ENCODE results near the gene SPATA32. TPM values are rescaled to one million over a fixed set of nuclear protein-coding genes. Genes with fewer than 3 reads are reported as not detected.

The SPATA32 gene
- polyA plus RNA-seq, 2 donors: not detected

GRCh38 chr17:45222014-45222288, 39.9 kb downstream of the SPATA32 start:
- WGBS, 2 donors: 1% methylated on average over 38 of the region's 38 CpGs; no CpG with 5 or more reads in 1 of the 2 donors
- Histone ChIP-seq H3K9me3 (ENCODE audit: control insufficient read depth in 2 of 2, insufficient read depth in 1 of 2, low read depth in 1 of 2, low read length in 1 of 2) (no peaks in the 10 kb centered on the region), H3K27ac (ENCODE audit: low read depth in 2 of 2, low read length in 1 of 2) (peak overlapping the region; percentile 37 to 64), H3K36me3 (ENCODE audit: control insufficient read depth in 2 of 2, insufficient read depth in 2 of 2, low read length in 1 of 2) (no peaks in the 10 kb centered on the region), H3K4me1 (ENCODE audit: control insufficient read depth in 2 of 2, insufficient read depth in 2 of 2, low read length in 1 of 2) (peaks cover 0 to 3% of the 10 kb centered on the region in 2 donors), H3K4me3 (ENCODE audit: low read depth in 1 of 2, low read length in 2 of 2) (peak overlapping the region; percentile 47 to 54), H3K27me3 (ENCODE audit: control insufficient read depth in 1 of 2, insufficient read depth in 2 of 2, low read length in 2 of 2) (no peaks in the 10 kb centered on the region)

GRCh38 chr17:45221081-45222013, 40.5 kb downstream of the SPATA32 start, which contains the start of gene FMNL1:
Gene FMNL1 (plus strand): TSS chr17:45221885. CDS start chr17:45222125, 240 bp downstream.
- Histone ChIP-seq H3K4me3 (ENCODE audit: low read depth in 1 of 2, low read length in 2 of 2) (peak within 1 kb of the TSS; percentile 47 to 54), H3K27ac (ENCODE audit: low read depth in 2 of 2, low read length in 1 of 2) (peak within 1 kb of the TSS; percentile 37 to 64), H3K9me3 (ENCODE audit: control insufficient read depth in 2 of 2, insufficient read depth in 1 of 2, low read depth in 1 of 2, low read length in 1 of 2) (no peaks in the 10 kb centered on the region), H3K4me1 (ENCODE audit: control insufficient read depth in 2 of 2, insufficient read depth in 2 of 2, low read length in 1 of 2) (peaks cover 0 to 3% of the 10 kb centered on the region in 2 donors), H3K36me3 (ENCODE audit: control insufficient read depth in 2 of 2, insufficient read depth in 2 of 2, low read length in 1 of 2) (no peaks in the 10 kb centered on the region), H3K27me3 (ENCODE audit: control insufficient read depth in 1 of 2, insufficient read depth in 2 of 2, low read length in 2 of 2) (no peaks in the 10 kb centered on the region)
- 4 to 6% methylated on average over 58 to 98 of the region's 98 CpGs for WGBS, 2 donors

- peaks cover 0 to 3% of the 10 kb centered on the region in 2 donors for H3K4me1 ChIP-seq (ENCODE audit: control insufficient read depth in 2 of 2, insufficient read depth in 2 of 2, low read length in 1 of 2)
- H3K36me3 ChIP-seq (ENCODE audit: control insufficient read depth in 2 of 2, insufficient read depth in 2 of 2, low read length in 1 of 2): no peaks in the 10 kb centered on the region
- no peaks in the 10 kb centered on the region for H3K9me3 ChIP-seq (ENCODE audit: control insufficient read depth in 2 of 2, insufficient read depth in 1 of 2, low read depth in 1 of 2, low read length in 1 of 2)
- no peak overlapping the region for H3K27ac ChIP-seq (ENCODE audit: low read depth in 2 of 2, low read length in 1 of 2)
- H3K4me3 ChIP-seq (ENCODE audit: low read depth in 1 of 2, low read length in 2 of 2): no peak overlapping the region
- H3K27me3 ChIP-seq (ENCODE audit: control insufficient read depth in 1 of 2, insufficient read depth in 2 of 2, low read length in 2 of 2): no peaks in the 10 kb centered on the region
- WGBS, 2 donors: 86 to 88% methylated on average over 3 of the region's 3 CpGs
Observed at GRCh38 chr17:45220079-45220478, 41.8 kb downstream of the SPATA32 start.

GRCh38 chr17:45218895-45219661, 42.8 kb downstream of the SPATA32 start:
- H3K4me1 ChIP-seq (ENCODE audit: control insufficient read depth in 2 of 2, insufficient read depth in 2 of 2, low read length in 1 of 2): peaks cover 0 to 3% of the 10 kb centered on the region in 2 donors
- no peaks in the 10 kb centered on the region for H3K27me3 ChIP-seq (ENCODE audit: control insufficient read depth in 1 of 2, insufficient read depth in 2 of 2, low read length in 2 of 2)
- H3K36me3 ChIP-seq (ENCODE audit: control insufficient read depth in 2 of 2, insufficient read depth in 2 of 2, low read length in 1 of 2): no peaks in the 10 kb centered on the region
- no peak overlapping the region for H3K27ac ChIP-seq (ENCODE audit: low read depth in 2 of 2, low read length in 1 of 2)
- H3K4me3 ChIP-seq (ENCODE audit: low read depth in 1 of 2, low read length in 2 of 2): no peak overlapping the region
- H3K9me3 ChIP-seq (ENCODE audit: control insufficient read depth in 2 of 2, insufficient read depth in 1 of 2, low read depth in 1 of 2, low read length in 1 of 2): no peaks in the 10 kb centered on the region
- WGBS, 2 donors: 13 to 18% methylated on average over 12 of the region's 12 CpGs

Other genes starting within 250 kb of the SPATA32 start
- gene DCAKD, start 210.5 kb downstream of the SPATA32 start, polyA plus RNA-seq: 10 to 100 TPM; 11.8 to 15.8 TPM
- gene NMT1, start 200.8 kb downstream of the SPATA32 start, polyA plus RNA-seq: 10 to 100 TPM; 30.1 to 32.9 TPM
- 10 to 100 TPM; 34.2 to 47.3 TPM for gene PLCD3, start 129.6 kb downstream of the SPATA32 start, polyA plus RNA-seq
- gene ACBD4, start 126.4 kb downstream of the SPATA32 start, polyA plus RNA-seq: 1 to 10 TPM; 5.9 to 8.8 TPM
- gene HEXIM1, start 113.6 kb downstream of the SPATA32 start, polyA plus RNA-seq: 10 to 100 TPM; 20.4 to 24.2 TPM
- gene HEXIM2, start 100.2 kb downstream of the SPATA32 start, polyA plus RNA-seq: 1 to 10 TPM; 3.7 to 4.5 TPM
- 1 to 10 TPM; 4.3 to 5.2 TPM for gene FMNL1, start 40.2 kb downstream of the SPATA32 start, polyA plus RNA-seq
- gene MAP3K14, start 54.9 kb upstream of the SPATA32 start, polyA plus RNA-seq: 1 to 10 TPM; 8.0 to 9.2 TPM
- 100 to 1,000 TPM in 1 of 2 donors, 10 to 100 TPM in 1; 100.0 to 211 TPM for gene ARHGAP27, start 170.8 kb upstream of the SPATA32 start, polyA plus RNA-seq
- gene PLEKHM1, start 228.6 kb upstream of the SPATA32 start, polyA plus RNA-seq: 10 to 100 TPM; 43.9 to 80.4 TPM